Measurements from ENCODE around the gene SEC14L5. TPM values are rescaled to one million over a fixed set of nuclear protein-coding genes. Genes with fewer than 3 reads are reported as not detected.

SEC14L5 gene
- total RNA-seq, 4 donors from 2014 or later: 0.32 to 6.2 (median 0.53) TPM

DNA sequence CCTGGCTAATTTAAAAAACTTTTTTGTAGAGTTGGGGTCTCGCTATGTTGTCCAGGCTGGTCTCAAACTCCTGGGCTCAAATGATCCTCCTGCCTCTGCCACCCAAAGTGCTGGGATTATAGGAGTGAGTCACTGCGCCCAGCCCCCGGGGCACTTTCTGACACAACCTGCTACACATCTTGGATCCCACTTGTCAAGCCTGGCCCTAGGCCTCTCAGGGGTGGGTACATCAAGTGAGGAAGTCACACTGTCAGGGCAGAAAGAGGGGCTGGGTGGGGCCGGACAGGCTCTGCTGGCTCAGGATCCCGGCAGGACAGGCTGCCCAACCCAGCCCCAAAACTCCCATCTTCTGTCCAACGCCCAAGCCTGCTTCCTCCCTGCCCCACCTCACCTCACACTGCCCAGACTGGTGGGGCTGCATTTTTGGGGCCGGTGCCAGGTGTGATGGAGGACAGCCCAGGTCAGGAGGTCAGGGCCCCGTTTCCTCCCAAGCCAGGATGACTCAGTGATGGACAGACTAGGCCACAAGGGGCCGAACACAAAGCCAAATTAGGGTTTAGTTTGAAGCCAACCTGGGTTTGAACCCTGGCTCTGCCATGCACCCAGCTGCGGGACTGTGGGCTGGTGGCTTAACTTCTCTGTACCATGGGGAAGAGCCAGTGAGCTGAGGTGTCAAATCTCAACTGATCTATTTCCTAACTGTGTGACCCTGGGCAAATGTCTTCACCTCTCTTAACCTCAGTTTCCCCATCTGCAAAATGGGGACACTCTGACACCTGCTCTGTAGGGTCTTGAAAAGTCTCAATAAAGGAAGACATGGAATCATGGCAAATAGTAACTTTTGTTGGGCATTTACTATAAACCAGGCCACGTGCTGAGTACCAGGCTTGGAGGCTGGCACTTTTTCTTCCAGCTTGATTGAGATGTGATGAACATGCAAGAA is 12.3 kb upstream of the SEC14L5 start:
- Histone ChIP-seq H3K4me3 (no peak overlapping the region), H3K9me3 (no peaks in the 10 kb centered on the region), H3K27me3 (no peaks in the 10 kb centered on the region), H3K4me1 (peaks cover 20 to 35% (median 29%) of the 10 kb centered on the region in 4 donors), H3K36me3 (no peaks in the 10 kb centered on the region), H3K27ac (peak overlapping the region; percentile 60 to 89 (median 79))
- TF ChIP-seq CTCF (IDR thresholded peaks at IDR 0.05): no peak
- no peak for TF ChIP-seq POLR2A (IDR thresholded peaks at IDR 0.05)
- no peak for TF ChIP-seq EP300 (IDR thresholded peaks at IDR 0.05; ENCODE audit: low read depth)
- TF ChIP-seq POLR2AphosphoS5 (IDR thresholded peaks at IDR 0.05): no peak
- intact Hi-C loops (cut with DNase I; ENCODE audit: low total_unique reads): no loop called here
- WGBS, 2 donors (ENCODE audit: low coverage in 1 of 2): 47% methylated on average over 11 of the region's 11 CpGs; no CpG with 5 or more reads in 1 of the 2 donors
- in situ Hi-C loops (cut with MboI; ENCODE audit: low pct_ligation_motif_present in 1 of 4, low pct_unique_long_range_greater_than_20kb in 1 of 4, low sequenced_read_pairs in 3 of 4): loop anchor here in 1 of 4 donors (10.0 kb wide), 1 partner anchor 101 kb away; the partner anchor contains the start of genes GLYR1 and UBN1
- no peak for DNase-seq

- no peak overlapping the region for H3K27ac ChIP-seq
- H3K36me3 ChIP-seq: no peaks in the 10 kb centered on the region
- peaks cover 20 to 35% (median 29%) of the 10 kb centered on the region in 4 donors for H3K4me1 ChIP-seq
- H3K27me3 ChIP-seq: no peaks in the 10 kb centered on the region
- H3K4me3 ChIP-seq: no peak overlapping the region
- intact Hi-C loops (cut with DNase I; ENCODE audit: low total_unique reads): no loop called here
- in situ Hi-C loops (cut with MboI; ENCODE audit: low pct_ligation_motif_present in 1 of 4, low pct_unique_long_range_greater_than_20kb in 1 of 4, low sequenced_read_pairs in 3 of 4): loop anchor here in 1 of 4 donors (10.0 kb wide), 1 partner anchor 102 kb away; the partner anchor contains the start of genes GLYR1 and UBN1
- H3K9me3 ChIP-seq: no peaks in the 10 kb centered on the region
- TF ChIP-seq CTCF (IDR thresholded peaks at IDR 0.05) (no peak), EP300 (IDR thresholded peaks at IDR 0.05; ENCODE audit: low read depth) (no peak), POLR2A (IDR thresholded peaks at IDR 0.05) (no peak), POLR2AphosphoS5 (IDR thresholded peaks at IDR 0.05) (no peak)
- no peak for DNase-seq
Measured at GRCh38 chr16:4946917-4947316, 11.2 kb upstream of the SEC14L5 start.

GRCh38 chr16:4947722-4948503 is 10.2 kb upstream of the SEC14L5 start:
- H3K27ac ChIP-seq: no peak overlapping the region
- 56 to 83% methylated on average over 2 to 16 of the region's 16 CpGs for whole genome bisulfite sequencing, 2 donors (ENCODE audit: low coverage in 1 of 2)
- in situ Hi-C loops (cut with MboI; ENCODE audit: low pct_ligation_motif_present in 1 of 4, low pct_unique_long_range_greater_than_20kb in 1 of 4, low sequenced_read_pairs in 3 of 4) (loop anchor here in 1 of 4 donors (10.0 kb wide), 1 partner anchor 103 kb away; the partner anchor contains the start of genes GLYR1 and UBN1), intact Hi-C loops (cut with DNase I; ENCODE audit: low total_unique reads) (no loop called here)
- TF ChIP-seq EP300 (IDR thresholded peaks at IDR 0.05; ENCODE audit: low read depth): no peak
- no peak for TF ChIP-seq CTCF (IDR thresholded peaks at IDR 0.05)
- DNase-seq: no peak
- H3K9me3 ChIP-seq: no peaks in the 10 kb centered on the region
- peaks cover 20 to 28% (median 26%) of the 10 kb centered on the region in 4 donors for H3K4me1 ChIP-seq
- H3K4me3 ChIP-seq: no peak overlapping the region
- no peaks in the 10 kb centered on the region for H3K27me3 ChIP-seq
- H3K36me3 ChIP-seq: no peaks in the 10 kb centered on the region
